Endothelial cell of umbilical vein (primary cell): ENCODE measurements around the gene FGF6. TPM values are rescaled to one million over a fixed set of nuclear protein-coding genes. Genes with fewer than 3 reads are reported as not detected.

Source experiments
- BruUV-seq: library from RNA; stranded (reverse); fragments of 400-500 nt; replicated peaks from 2 replicates; lab custom pipeline; 2021; lab: Mats Ljungman, UMichigan
- CTCF ChIA-PET: fragments of 300-600, 350-600 bp; sonication (Branson Sonifier 250); formaldehyde crosslinking; loops from one replicate; lab custom pipeline; 2021; ENCODE audit warnings: antibody characterized with exemption, inconsistent platforms; lab: Charles Lee
- POLR2A ChIA-PET: fragments of 300-600, 350-600 bp; sonication (Branson Sonifier 250); formaldehyde crosslinking; loops from one replicate; lab custom pipeline; 2021; ENCODE audit warnings: antibody characterized with exemption, inconsistent platforms; lab: Charles Lee
- DNase-seq: peaks from one replicate; pipeline ENCODE4 v3.0.0-alpha.2; 2011; ENCODE audit warnings: low read depth, low spot score
- FAIRE-seq: peaks from 2 replicates; lab custom pipeline; 2011; peaks lifted over from hg19 to GRCh38; lab: Jason Lieb, UNC
- H2AFZ ChIP-seq: 2 replicates; pipeline ENCODE4 v1.6.0; 2012; ENCODE audit warnings: low read depth, low read length, control low read depth, inconsistent platforms
- H3K27ac ChIP-seq: 2 replicates; pipeline ENCODE4 v1.5.1; 2011; ENCODE audit warnings: low read depth, mild to moderate bottlenecking, control low read depth, low read length, moderate library complexity; ENCODE audit not compliant: insufficient read depth
- H3K27me3 ChIP-seq, 2 experiments: 2 replicates each; pipeline versions ENCODE4 v1.6.0 to v1.6.1; 2011; ENCODE audit warnings: low read length in 2 of 2, mixed read lengths in 1 of 2; ENCODE audit not compliant: control insufficient read depth in 2 of 2, insufficient read depth in 2 of 2
- H3K36me3 ChIP-seq, 2 experiments: 2 replicates in 1 of 2; 3 replicates in 1 of 2; pipeline ENCODE4 v1.5.1; 2011; ENCODE audit warnings: low read length in 2 of 2, mild to moderate bottlenecking in 1 of 2, moderate library complexity in 1 of 2; ENCODE audit not compliant: control insufficient read depth in 2 of 2, insufficient read depth in 2 of 2; ENCODE audit errors: extremely low read depth in 1 of 2
- H3K4me1 ChIP-seq: 3 replicates; pipeline ENCODE4 v1.5.1; 2011; ENCODE audit warnings: mild to moderate bottlenecking, low read length; ENCODE audit not compliant: control insufficient read depth, insufficient read depth; ENCODE audit errors: extremely low read depth
- H3K4me2 ChIP-seq: 2 replicates; pipeline ENCODE4 v1.6.1; 2011; ENCODE audit warnings: low read length, control low read depth, mixed read lengths; ENCODE audit not compliant: insufficient read depth
- H3K4me3 ChIP-seq, 3 experiments: fragments of 200-600 bp in 1 of 3; sonication (generic), shearing (Covaris generic) in 1 of 3; replicated peaks in 1 of 3; 2 replicates each; pipeline ENCODE4 v1.5.1; 2011 to 2016; ENCODE audit warnings: control low read depth in 3 of 3, low read length in 3 of 3, mild to moderate bottlenecking in 2 of 3, inconsistent platforms in 1 of 3, low read depth in 1 of 3, moderate library complexity in 1 of 3; ENCODE audit not compliant: insufficient read depth in 1 of 3
- H3K79me2 ChIP-seq: 2 replicates; pipeline ENCODE4 v1.6.0; 2012; ENCODE audit warnings: low read length, inconsistent platforms; ENCODE audit not compliant: control insufficient read depth, insufficient read depth
- H3K9ac ChIP-seq: replicated peaks from 2 replicates; pipeline ENCODE3; 2011; ENCODE audit warnings: low read length, control low read depth; ENCODE audit not compliant: insufficient read depth; ENCODE audit errors: extremely low read depth
- H3K9me1 ChIP-seq: replicated peaks from 3 replicates; pipeline ENCODE4 v1.6.0; 2011; ENCODE audit warnings: mild to moderate bottlenecking, low read length; ENCODE audit not compliant: control insufficient read depth, insufficient read depth; ENCODE audit errors: extremely low read depth
- H3K9me3 ChIP-seq: replicated peaks from 2 replicates; pipeline ENCODE4 v1.5.1; 2012; ENCODE audit warnings: low read length, inconsistent platforms; ENCODE audit not compliant: control insufficient read depth, insufficient read depth
- H4K20me1 ChIP-seq: replicated peaks from 2 replicates; pipeline ENCODE3; 2011; ENCODE audit warnings: mild to moderate bottlenecking, low read length; ENCODE audit not compliant: control insufficient read depth, insufficient read depth; ENCODE audit errors: extremely low read depth
- EZH2 ChIP-seq: IDR thresholded peaks from 2 replicates; pipeline ENCODE4 v1.6.1; 2012; ENCODE audit warnings: borderline replicate concordance, low read depth, mild to moderate bottlenecking, moderate library complexity, low read length, inconsistent platforms; ENCODE audit not compliant: severe bottlenecking
- FOS ChIP-seq: IDR thresholded peaks from 2 replicates; pipeline ENCODE4 v1.6.1; 2011; ENCODE audit warnings: mild to moderate bottlenecking, low read length, moderate library complexity, borderline replicate concordance; ENCODE audit not compliant: insufficient read depth
- GATA2 ChIP-seq: IDR thresholded peaks from 2 replicates; pipeline ENCODE4 v1.7.0; 2011; ENCODE audit warnings: low read depth, mild to moderate bottlenecking, moderate library complexity, mixed read lengths, low read length; ENCODE audit not compliant: insufficient read length, insufficient read depth
- JUN ChIP-seq: IDR thresholded peaks from 2 replicates; pipeline ENCODE4 v1.6.1; 2011; ENCODE audit warnings: borderline replicate concordance, low read depth; ENCODE audit not compliant: insufficient read length, insufficient read depth
- MYC ChIP-seq: IDR thresholded peaks from one replicate; pipeline ENCODE4 v1.6.1; 2011; ENCODE audit warnings: mild to moderate bottlenecking, low read depth, low read length
- POLR2A ChIP-seq: IDR thresholded peaks from 2 replicates; pipeline ENCODE4 v1.6.1; 2012; ENCODE audit warnings: low read depth, mild to moderate bottlenecking, control low read depth, low read length
- POLR2AphosphoS5 ChIP-seq: IDR thresholded peaks from 2 replicates; pipeline ENCODE4 v1.6.1; 2012; ENCODE audit warnings: low read depth, mild to moderate bottlenecking, control low read depth, low read length, moderate library complexity; ENCODE audit not compliant: insufficient read depth
- dilution Hi-C: fragments of 300-500 bp; cut with MboI; formaldehyde crosslinking; loops from one replicate; pipeline ENCODE4 v1.15.0; 2019; ENCODE audit warnings: low sequenced_read_pairs; ENCODE audit not compliant: extremely low pct_ligation_motif_present
- intact Hi-C: fragments of 100-400 bp; cut with micrococcal nuclease; formaldehyde crosslinking; loops from one replicate; pipeline ENCODE4 v1.10.0; 2022
- polyA plus RNA-seq, 4 experiments: library from polyadenylated mRNA; depleted of rRNA in 3 of 4; stranded (reverse) in 3 of 4; unstranded in 1 of 4; fragments of >200 nt; gene quantifications; 2 replicates each; pipeline versions ENCODE4 v1.2.1 to v1.2.3, GENCODE V29; 2011 to 2012; ENCODE audit warnings: missing spikeins in 1 of 4
- total RNA-seq: library from RNA; stranded (reverse); gene quantifications from 2 replicates; pipeline ENCODE4 v1.2.3, GENCODE V29; 2021
- TF ChIP-seq, protein P1 (sequence below): IDR thresholded peaks from 2 replicates; pipeline ENCODE4 v1.6.1; 2011; ENCODE audit not compliant: insufficient read depth, insufficient read length
- TF ChIP-seq, protein P2 (sequence below), 2 donors: IDR thresholded peaks; 1 replicate in 1 of 2; 2 replicates in 1 of 2; pipeline ENCODE4 v1.5.1; 2011; ENCODE audit warnings: low read length in 2 of 2, mild to moderate bottlenecking in 2 of 2, moderate library complexity in 2 of 2, control low read depth in 1 of 2, inconsistent platforms in 1 of 2, low read depth in 1 of 2; ENCODE audit not compliant: insufficient read depth in 1 of 2; ENCODE audit errors: extremely low read depth in 1 of 2

FGF6 gene
- total and polyA plus RNA-seq, 2 donors (not counting 3 experiments of a cell fraction or from before 2014, with no cell fraction given), result not detected

DNA sequence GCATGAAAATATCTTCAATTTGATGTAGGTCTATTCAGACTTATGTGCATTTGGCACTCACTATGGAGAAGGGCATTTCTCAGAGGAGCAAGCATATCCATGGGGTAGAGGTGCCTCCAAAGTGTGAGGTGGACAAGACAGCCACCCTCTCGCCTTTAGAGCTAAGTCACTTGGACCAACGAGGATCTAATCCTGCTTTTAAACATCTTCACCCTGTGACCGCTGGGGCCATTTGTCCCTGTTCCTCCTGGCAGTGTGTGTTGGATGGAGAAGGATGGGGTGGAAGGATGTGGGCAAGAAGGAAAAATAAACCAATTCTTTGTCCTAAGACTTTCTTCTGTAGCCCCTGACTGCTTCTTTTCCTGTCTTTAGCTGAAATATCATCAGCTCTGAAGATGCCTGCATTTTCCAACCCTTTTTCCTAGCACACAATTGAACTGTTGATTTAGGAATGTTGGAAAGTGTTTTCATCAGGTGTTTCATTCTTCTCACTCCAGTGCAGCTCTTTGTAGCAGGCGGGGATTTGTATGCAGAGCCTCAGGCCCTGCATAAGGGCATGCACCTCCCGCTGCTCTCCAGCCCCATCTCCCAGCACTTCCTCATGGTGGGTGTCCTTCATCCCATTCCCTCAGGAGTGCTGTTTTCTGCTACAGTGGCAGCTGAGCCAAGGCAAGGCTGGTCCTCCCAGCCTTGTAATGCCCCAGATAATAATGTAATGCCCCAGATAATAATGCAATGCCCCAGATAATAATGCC lies 5.3 kb downstream of the FGF6 start:
- Histone ChIP-seq H3K27ac (no peak overlapping the region), H3K79me2 (no peaks in the 10 kb centered on the region), H3K9me3 (no peaks in the 10 kb centered on the region), H3K4me2 (no peak overlapping the region), H4K20me1 (no peaks in the 10 kb centered on the region), H3K9me1 (no peaks in the 10 kb centered on the region), H3K36me3 (no peaks in the 10 kb centered on the region), H3K9ac (no peak overlapping the region), H2AFZ (no peak overlapping the region), H3K4me1 (no peaks in the 10 kb centered on the region), H3K27me3 (peaks cover 0 to 3% of the 10 kb centered on the region in 2 experiments), H3K4me3 (no peak overlapping the region)
- ChIA-PET CTCF (interaction anchor here (0.9 to 1.3 kb wide), 2 partner anchors 18 to 25 kb away, joined by 3 read pairs; no protein-coding TSS in a partner anchor), POLR2A (no interaction called here)
- intact Hi-C loops (no loop called here), dilution Hi-C loops (no loop called here)
- no TSS peak for BruUV-seq
- no peak for TF ChIP-seq EZH2
- TF ChIP-seq POLR2A, result no peak
- no peak for TF ChIP-seq POLR2AphosphoS5
- TF ChIP-seq FOS, result no peak
- TF ChIP-seq, protein P1, sequence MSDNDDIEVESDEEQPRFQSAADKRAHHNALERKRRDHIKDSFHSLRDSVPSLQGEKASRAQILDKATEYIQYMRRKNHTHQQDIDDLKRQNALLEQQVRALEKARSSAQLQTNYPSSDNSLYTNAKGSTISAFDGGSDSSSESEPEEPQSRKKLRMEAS, result no peak
- TF ChIP-seq, protein P2, sequence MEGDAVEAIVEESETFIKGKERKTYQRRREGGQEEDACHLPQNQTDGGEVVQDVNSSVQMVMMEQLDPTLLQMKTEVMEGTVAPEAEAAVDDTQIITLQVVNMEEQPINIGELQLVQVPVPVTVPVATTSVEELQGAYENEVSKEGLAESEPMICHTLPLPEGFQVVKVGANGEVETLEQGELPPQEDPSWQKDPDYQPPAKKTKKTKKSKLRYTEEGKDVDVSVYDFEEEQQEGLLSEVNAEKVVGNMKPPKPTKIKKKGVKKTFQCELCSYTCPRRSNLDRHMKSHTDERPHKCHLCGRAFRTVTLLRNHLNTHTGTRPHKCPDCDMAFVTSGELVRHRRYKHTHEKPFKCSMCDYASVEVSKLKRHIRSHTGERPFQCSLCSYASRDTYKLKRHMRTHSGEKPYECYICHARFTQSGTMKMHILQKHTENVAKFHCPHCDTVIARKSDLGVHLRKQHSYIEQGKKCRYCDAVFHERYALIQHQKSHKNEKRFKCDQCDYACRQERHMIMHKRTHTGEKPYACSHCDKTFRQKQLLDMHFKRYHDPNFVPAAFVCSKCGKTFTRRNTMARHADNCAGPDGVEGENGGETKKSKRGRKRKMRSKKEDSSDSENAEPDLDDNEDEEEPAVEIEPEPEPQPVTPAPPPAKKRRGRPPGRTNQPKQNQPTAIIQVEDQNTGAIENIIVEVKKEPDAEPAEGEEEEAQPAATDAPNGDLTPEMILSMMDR (IDR thresholded peaks at IDR 0.05; ENCODE audit: extremely low read depth in 1 of 2, insufficient read depth in 1 of 2, low read depth in 1 of 2, low read length in 2 of 2), result no peak
- TF ChIP-seq MYC, result no peak
- TF ChIP-seq GATA2, result no peak
- TF ChIP-seq JUN, result no peak
- FAIRE-seq (no peak), DNase-seq (no peak)
